H9 (cell line): ENCODE results near the gene TMEM163. TPM values are rescaled to one million over a fixed set of nuclear protein-coding genes. Genes with fewer than 3 reads are reported as not detected.

Experiments used
- DNase-seq: peaks from one replicate; pipeline ENCODE4 v3.0.0-alpha.2; 2017
- H2AFZ ChIP-seq: one replicate; pipeline ENCODE4 v1.6.1; 2013; ENCODE audit warnings: mild to moderate bottlenecking, low read length, control low read depth, moderate library complexity
- H2AK5ac ChIP-seq: 2 replicates; pipeline ENCODE4 v1.6.1; 2013; ENCODE audit warnings: low read length, control low read depth, mixed read lengths; ENCODE audit not compliant: insufficient read length
- H2BK120ac ChIP-seq: one replicate; pipeline ENCODE4 v1.6.1; 2013; ENCODE audit warnings: low read depth, mild to moderate bottlenecking, low read length, control low read depth, inconsistent platforms; ENCODE audit not compliant: poor library complexity, severe bottlenecking
- H2BK12ac ChIP-seq: 2 replicates; pipeline ENCODE4 v1.6.1; 2013; ENCODE audit warnings: low read length, control low read depth, mixed read lengths, low read depth; ENCODE audit not compliant: insufficient read length
- H2BK15ac ChIP-seq: 2 replicates; pipeline ENCODE4 v1.6.1; 2013; ENCODE audit warnings: low read depth, low read length, control low read depth
- H2BK20ac ChIP-seq: one replicate; pipeline ENCODE4 v1.6.1; 2013; ENCODE audit warnings: low read depth, mild to moderate bottlenecking, low read length, control low read depth, inconsistent platforms; ENCODE audit not compliant: poor library complexity, severe bottlenecking
- H2BK5ac ChIP-seq: 2 replicates; pipeline ENCODE4 v1.6.1; 2013; ENCODE audit warnings: low read length, control low read depth, mixed read lengths; ENCODE audit not compliant: insufficient read length
- H3K14ac ChIP-seq: 2 replicates; pipeline ENCODE4 v1.6.1; 2013; ENCODE audit warnings: low read length, control low read depth; ENCODE audit not compliant: insufficient read depth
- H3K18ac ChIP-seq: 2 replicates; pipeline ENCODE4 v1.6.1; 2013; ENCODE audit warnings: low read depth, mild to moderate bottlenecking, mixed read lengths, low read length, control low read depth; ENCODE audit not compliant: insufficient read length
- H3K23ac ChIP-seq: 2 replicates; pipeline ENCODE4 v1.6.1; 2013; ENCODE audit warnings: low read length, control low read depth, mixed read lengths, low read depth; ENCODE audit not compliant: insufficient read length
- H3K23me2 ChIP-seq: 2 replicates; pipeline ENCODE4 v1.6.1; 2013; ENCODE audit warnings: low read depth, mild to moderate bottlenecking, mixed read lengths, low read length, control low read depth; ENCODE audit not compliant: insufficient read length, poor library complexity, severe bottlenecking
- H3K27ac ChIP-seq: 2 replicates; pipeline ENCODE4 v1.5.1; 2013; ENCODE audit warnings: low read length, control low read depth, mixed read lengths, low read depth; ENCODE audit not compliant: insufficient read length
- H3K27me3 ChIP-seq: 2 replicates; pipeline ENCODE4 v1.6.1; 2013; ENCODE audit warnings: low read length, control low read depth, inconsistent platforms; ENCODE audit not compliant: insufficient read depth
- H3K4ac ChIP-seq: 2 replicates; pipeline ENCODE4 v1.6.1; 2013; ENCODE audit warnings: low read depth, mild to moderate bottlenecking, control low read depth, inconsistent platforms, low read length, moderate library complexity
- H3K4me1 ChIP-seq: 2 replicates; pipeline ENCODE4 v1.6.1; 2013; ENCODE audit warnings: low read length, control low read depth, inconsistent platforms; ENCODE audit not compliant: insufficient read depth
- H3K4me2 ChIP-seq: 2 replicates; pipeline ENCODE4 v1.6.1; 2013; ENCODE audit warnings: low read length, control low read depth, mixed read lengths; ENCODE audit not compliant: insufficient read length, insufficient read depth
- H3K56ac ChIP-seq: 2 replicates; pipeline ENCODE4 v1.6.1; 2013; ENCODE audit warnings: low read depth, mild to moderate bottlenecking, mixed read lengths, low read length, control low read depth; ENCODE audit not compliant: insufficient read length
- H3K79me1 ChIP-seq: 2 replicates; pipeline ENCODE4 v1.6.1; 2013; ENCODE audit warnings: low read depth, mild to moderate bottlenecking, moderate library complexity, low read length, control low read depth, inconsistent platforms; ENCODE audit not compliant: insufficient read depth, poor library complexity, severe bottlenecking
- H3K79me2 ChIP-seq: 2 replicates; pipeline ENCODE4 v1.6.1; 2013; ENCODE audit warnings: low read length, control low read depth, inconsistent platforms; ENCODE audit not compliant: insufficient read depth
- H3K9ac ChIP-seq: 2 replicates; pipeline ENCODE4 v1.6.1; 2013; ENCODE audit warnings: low read length, control low read depth, mixed read lengths; ENCODE audit not compliant: insufficient read length; ENCODE audit errors: extremely low read depth
- H3K9me3 ChIP-seq: one replicate; pipeline ENCODE4 v1.6.1; 2013; ENCODE audit warnings: low read depth, low read length, inconsistent platforms; ENCODE audit not compliant: control insufficient read depth
- H3T11ph ChIP-seq: one replicate; pipeline ENCODE4 v1.6.1; 2013; ENCODE audit warnings: mild to moderate bottlenecking, low read length, control low read depth, inconsistent platforms
- H4K20me1 ChIP-seq: one replicate; pipeline ENCODE4 v1.6.1; 2013; ENCODE audit not compliant: control insufficient read depth, insufficient read length, insufficient read depth
- H4K5ac ChIP-seq: 2 replicates; pipeline ENCODE4 v1.6.1; 2013; ENCODE audit warnings: low read depth, mild to moderate bottlenecking, mixed read lengths, low read length, control low read depth; ENCODE audit not compliant: insufficient read length
- H4K8ac ChIP-seq: replicated peaks from 2 replicates; pipeline ENCODE4 v1.6.1; 2013; ENCODE audit warnings: low read length, control low read depth, mixed read lengths, low read depth; ENCODE audit not compliant: insufficient read length
- H4K91ac ChIP-seq: 2 replicates; pipeline ENCODE4 v1.6.1; 2013; ENCODE audit warnings: low read depth, mild to moderate bottlenecking, moderate library complexity, mixed read lengths, low read length, control low read depth; ENCODE audit not compliant: insufficient read length
- H3K27ac Mint-ChIP-seq, 3 experiments: 2 replicates in 2 of 3; 3 replicates in 1 of 3; pipeline ENCODE4 v1.8.0; 2020 to 2021; ENCODE audit warnings: mixed read lengths in 3 of 3, mild to moderate bottlenecking in 1 of 3, moderate library complexity in 1 of 3
- H3K27me3 Mint-ChIP-seq: 2 replicates; pipeline ENCODE4 v1.8.0; 2021; ENCODE audit warnings: low read depth, mild to moderate bottlenecking, moderate library complexity, mixed read lengths
- H3K36me3 Mint-ChIP-seq, 3 experiments: 2 replicates in 2 of 3; 3 replicates in 1 of 3; pipeline ENCODE4 v1.8.0; 2020 to 2021; ENCODE audit warnings: low read depth in 3 of 3, mixed read lengths in 3 of 3; ENCODE audit not compliant: insufficient read depth in 1 of 3
- H3K4me1 Mint-ChIP-seq, 2 experiments: 2 replicates each; pipeline ENCODE4 v1.8.0; 2020; ENCODE audit warnings: mixed read lengths in 2 of 2
- H3K4me3 Mint-ChIP-seq, 2 experiments: 2 replicates in 1 of 2; 3 replicates in 1 of 2; pipeline ENCODE4 v1.8.0; 2020 to 2021; ENCODE audit warnings: mild to moderate bottlenecking in 2 of 2, mixed read lengths in 2 of 2, moderate library complexity in 1 of 2
- H3K9me3 Mint-ChIP-seq, 2 experiments: 2 replicates in 1 of 2; 3 replicates in 1 of 2; pipeline ENCODE4 v1.8.0; 2020; ENCODE audit warnings: mild to moderate bottlenecking in 2 of 2, mixed read lengths in 2 of 2, moderate library complexity in 1 of 2
- CTCF ChIP-seq: fragments of 200-600 bp; sonication (generic); conservative IDR thresholded peaks from 3 replicates; pipeline ENCODE4 v1.8.0; 2021; ENCODE audit warnings: antibody characterized with exemption, mild to moderate bottlenecking
- WGBS: extraction: QIAGEN DNeasy Blood & Tissue Kit; methylation state at CpG from one replicate; pipeline ENCODE4 v1.1.7; 2013; ENCODE audit warnings: missing lambda C conversion rate, low lambda C conversion rate, mixed read lengths; ENCODE audit not compliant: insufficient read length; ENCODE audit errors: extremely low coverage; 5-methylcytosine and 5-hydroxymethylcytosine counted together
- total RNA-seq: library from RNA; stranded (reverse); gene quantifications from 2 replicates; pipeline ENCODE4 v1.2.1, GENCODE V29; 2021

TMEM163 gene
- total RNA-seq, 1 experiment from 2014 or later: 0.39 TPM

- H2BK12ac ChIP-seq: no peak overlapping the region
- H3K4me2 ChIP-seq: no peak overlapping the region
- H3K27me3 ChIP-seq: peaks cover 29% of the 10 kb centered on the region
- H4K91ac ChIP-seq: no peak overlapping the region
- H3T11ph ChIP-seq: no peak overlapping the region
- H4K5ac ChIP-seq: no peak overlapping the region
- H3K4me3 Mint-ChIP-seq: no peak overlapping the region
- H3K4me1 Mint-ChIP-seq: peaks cover 24 to 31% of the 10 kb centered on the region in 2 experiments
- no peak overlapping the region for H2AFZ ChIP-seq
- no peak overlapping the region for H3K4ac ChIP-seq
- H3K9me3 ChIP-seq: no peaks in the 10 kb centered on the region
- peaks cover 14% of the 10 kb centered on the region for H3K23me2 ChIP-seq
- DNase-seq: no peak
- no peak overlapping the region for H3K27ac ChIP-seq
- H3K9ac ChIP-seq: no peak overlapping the region
- H3K56ac ChIP-seq: no peak overlapping the region
- H3K27ac Mint-ChIP-seq: no peak overlapping the region
- no peaks in the 10 kb centered on the region for H3K79me2 ChIP-seq
- no peak overlapping the region for H3K23ac ChIP-seq
- H4K20me1 ChIP-seq: no peaks in the 10 kb centered on the region
- no peak overlapping the region for H2BK5ac ChIP-seq
- peaks cover 73% of the 10 kb centered on the region for H3K27me3 Mint-ChIP-seq
- H2BK20ac ChIP-seq: no peak overlapping the region
- no peak overlapping the region for H3K18ac ChIP-seq
- peaks cover 5% of the 10 kb centered on the region; the same call in 1 of the 2 replicates for H3K4me1 ChIP-seq
- no peaks in the 10 kb centered on the region for H3K79me1 ChIP-seq
- H3K14ac ChIP-seq: no peak overlapping the region
- H3K9me3 Mint-ChIP-seq: no peaks in the 10 kb centered on the region; a peak in 1 of 5 replicates
- WGBS: no CpG with 5 or more reads among the region's 4 CpGs
- no peak overlapping the region for H4K8ac ChIP-seq
- H3K36me3 Mint-ChIP-seq: peaks cover 0 to 2% (median 0%) of the 10 kb centered on the region in 3 experiments; a peak in 2 of 7 replicates
- no peak overlapping the region for H2AK5ac ChIP-seq
- H2BK15ac ChIP-seq: no peak overlapping the region
- TF ChIP-seq CTCF: no peak
- no peak overlapping the region for H2BK120ac ChIP-seq
Measured at GRCh38 chr2:134715932-134716643, 2.7 kb downstream of the TMEM163 start.
